Activated T-cell treated with anti-CD3 and anti-CD28 coated beads for 1 hour (primary cell): ENCODE results near the gene BCL10.
"Not testable (repeated sequence)": the region's sequence is repeated elsewhere in the genome, so short reads cannot be mapped to it uniquely, and the experiment has no call there.

Experiments used
- DNase-seq: peaks from one replicate; pipeline ENCODE4 v3.0.0-alpha.2; 2020; ENCODE audit warnings: low read depth

Gene BCL10

DNA sequence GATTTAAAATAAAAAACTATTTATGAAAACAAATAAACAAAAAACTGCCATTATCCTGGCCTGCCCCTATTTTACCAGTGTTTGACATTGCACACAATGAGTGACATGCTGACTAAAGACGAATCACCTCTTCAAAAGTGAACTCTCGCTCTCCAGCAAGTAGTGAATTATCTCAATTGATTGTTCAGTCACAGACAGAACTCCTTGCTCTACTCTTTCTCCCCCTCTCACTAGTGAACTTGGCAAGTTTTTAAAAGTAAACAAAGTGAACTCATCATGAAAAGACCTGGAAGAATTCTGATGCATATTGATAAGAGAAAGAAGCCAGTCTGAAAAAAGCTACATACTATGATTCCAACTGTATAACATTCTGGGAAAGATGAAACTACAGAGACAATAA is 12.3 kb downstream of the BCL10 start:
- DNase-seq: no peak

GRCh38 chr1:85262985-85263384 is 13.4 kb downstream of the BCL10 start:
- no peak for DNase-seq

DNA sequence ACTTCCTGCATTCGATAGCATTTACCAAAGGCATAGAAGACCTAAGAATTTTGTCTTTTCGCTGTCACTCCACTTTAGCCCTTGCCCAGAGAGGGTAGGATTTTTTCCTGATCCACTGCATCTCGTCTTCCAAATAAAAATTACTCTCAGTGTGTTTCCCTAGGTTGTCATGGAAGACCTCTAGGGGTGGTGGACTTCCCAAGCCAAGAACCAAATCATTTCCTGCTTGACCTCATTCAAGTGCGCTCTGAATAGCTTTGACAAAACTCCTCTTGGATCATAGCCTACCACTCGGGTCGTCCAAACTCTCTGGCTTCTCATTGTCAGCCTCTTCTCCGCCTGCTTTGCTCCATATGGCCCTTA is 16.5 kb downstream of the BCL10 start:
- DNase-seq: no peak

- DNase-seq: peak; percentile 99
Observed at GRCh38 chr1:85259118-85259911, 17.1 kb downstream of the BCL10 start, which contains the start of gene C1orf52. Gene C1orf52, minus strand, starts transcription at chr1:85259662. Its CDS starts 29 bp downstream, at chr1:85259633.

- DNase-seq: no peak
Observed at GRCh38 chr1:85258536-85259117, 17.8 kb downstream of the BCL10 start.

- DNase-seq: not testable (repeated sequence)
Observed at GRCh38 chr1:85249042-85249441, 27.4 kb downstream of the BCL10 start.

- DNase-seq: no peak
Observed at GRCh38 chr1:85245891-85246290, 30.5 kb downstream of the BCL10 start.

GRCh38 chr1:85245456-85245855 is 31.0 kb downstream of the BCL10 start:
- no peak for DNase-seq

GRCh38 chr1:85244271-85245061 is 32.0 kb downstream of the BCL10 start:
- no peak for DNase-seq

GRCh38 chr1:85243372-85243771 is 33.1 kb downstream of the BCL10 start:
- no peak for DNase-seq

DNA sequence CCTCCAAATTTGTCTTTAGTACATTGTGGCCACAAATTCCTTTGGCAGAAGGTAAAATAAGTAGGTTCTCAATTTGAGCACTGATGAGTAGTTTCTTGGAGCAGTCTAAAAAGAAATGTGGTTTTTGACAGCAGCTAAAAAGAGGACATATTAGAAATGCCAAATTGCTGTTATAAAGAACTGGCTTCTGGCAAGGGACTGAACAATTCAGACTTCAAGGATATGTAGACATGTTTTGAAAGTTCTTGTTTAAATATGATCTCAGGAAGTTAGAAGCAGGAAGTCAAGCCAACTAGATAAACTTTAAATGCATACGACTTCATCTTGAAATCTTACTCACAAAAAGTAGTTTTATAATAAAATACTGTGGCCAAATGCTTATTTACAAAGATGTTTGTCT is 35.8 kb downstream of the BCL10 start:
- no peak for DNase-seq

- no peak for DNase-seq
Observed at GRCh38 chr1:85240174-85240601, 36.2 kb downstream of the BCL10 start.

DNA sequence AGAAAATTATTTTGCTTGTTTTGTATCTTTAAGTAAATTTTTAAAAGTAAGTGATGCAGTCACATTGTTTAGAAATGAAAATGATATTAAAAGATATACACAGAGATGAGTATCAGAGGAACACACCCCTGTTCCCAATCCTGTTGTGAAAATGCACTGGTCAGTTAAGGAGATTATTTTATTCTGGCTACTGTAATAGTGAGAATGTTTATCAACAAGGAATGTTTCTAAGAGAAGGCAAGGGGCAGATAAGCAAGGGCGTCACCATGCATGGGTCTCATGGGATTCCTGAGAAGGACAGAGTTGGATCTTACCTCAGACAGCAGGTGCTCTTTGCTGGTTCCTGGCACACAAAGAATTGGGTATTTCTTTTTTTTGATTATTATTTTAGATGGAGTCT is 38.8 kb downstream of the BCL10 start:
- DNase-seq: no peak

- DNase-seq: no peak
Observed at GRCh38 chr1:85230305-85230977, 46.0 kb downstream of the BCL10 start.

- no peak for DNase-seq
Observed at GRCh38 chr1:85229574-85230097, 46.8 kb downstream of the BCL10 start.

DNA sequence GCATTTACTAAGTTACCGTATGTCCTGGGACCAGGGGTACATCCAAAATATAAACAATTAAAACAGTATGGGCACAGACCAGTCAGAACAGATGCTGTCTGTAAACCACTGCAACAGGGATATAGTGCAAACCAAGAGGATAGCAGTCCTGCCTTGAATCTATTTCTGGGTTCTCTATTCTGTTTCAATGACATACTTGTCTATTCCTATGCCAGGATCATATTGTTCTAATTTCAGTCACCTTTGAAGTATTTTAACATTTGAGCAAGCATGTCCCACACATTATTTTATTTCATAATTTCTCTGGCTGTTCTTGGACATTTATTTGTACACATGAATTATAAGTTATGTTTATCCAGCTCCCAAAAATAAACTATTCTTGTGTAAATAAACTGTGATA is 47.5 kb downstream of the BCL10 start:
- DNase-seq: no peak

DNA sequence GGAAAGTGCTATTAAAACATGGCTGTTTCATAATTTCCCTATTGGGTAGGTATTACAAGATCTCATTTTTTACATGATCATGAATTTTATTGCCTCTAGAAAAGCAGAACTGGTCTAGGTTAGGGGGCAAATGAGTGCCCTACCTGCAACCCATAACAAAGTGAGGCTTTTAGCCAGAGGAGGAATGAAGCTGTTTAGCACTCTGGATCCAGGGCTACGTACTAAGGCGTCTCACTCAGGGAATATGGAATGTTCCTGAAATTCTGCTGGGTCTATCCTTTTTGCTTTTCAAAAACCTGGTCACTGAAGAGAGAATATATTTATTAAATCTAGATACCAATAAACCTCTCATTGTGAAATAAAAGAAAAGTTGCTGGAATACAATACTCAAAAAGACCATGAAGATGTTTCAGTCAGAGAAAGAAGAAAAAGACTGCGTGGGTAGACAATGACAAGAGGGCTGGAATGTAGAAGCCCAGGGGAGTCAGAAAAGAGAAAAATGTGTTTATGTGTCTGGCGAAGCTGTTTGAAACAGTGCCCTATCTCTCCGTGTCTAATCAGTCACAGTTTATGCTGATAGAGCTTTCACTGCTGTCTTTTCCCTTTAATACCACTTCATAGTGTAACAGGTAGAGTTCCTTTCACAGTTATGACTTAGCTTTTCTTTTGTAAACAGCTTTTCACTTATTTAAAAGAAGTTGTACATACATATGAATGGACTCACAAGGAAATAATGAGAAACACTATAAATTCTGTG is 50.6 kb downstream of the BCL10 start:
- no peak for DNase-seq

- no peak for DNase-seq
Observed at GRCh38 chr1:85224734-85225623, 51.5 kb downstream of the BCL10 start.

DNA sequence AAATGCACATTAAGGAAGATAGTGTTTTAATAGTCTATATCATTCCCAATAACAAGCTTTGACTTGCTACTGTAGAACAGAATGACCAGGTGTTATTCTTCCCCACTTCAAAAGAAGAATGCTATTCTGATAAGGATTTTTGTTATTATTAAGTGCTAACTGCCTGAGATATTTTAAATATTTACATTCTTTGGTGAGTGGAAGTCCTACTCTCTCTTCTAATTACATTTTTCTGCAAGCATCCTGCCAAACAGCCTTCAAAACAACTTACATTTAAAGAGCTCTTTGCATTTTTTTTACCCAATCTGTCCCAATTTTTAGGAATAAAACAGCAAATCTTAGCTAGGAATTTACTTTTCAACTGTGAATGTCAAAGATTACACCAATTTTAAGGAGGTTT is 52.1 kb downstream of the BCL10 start:
- DNase-seq: no peak

DNA sequence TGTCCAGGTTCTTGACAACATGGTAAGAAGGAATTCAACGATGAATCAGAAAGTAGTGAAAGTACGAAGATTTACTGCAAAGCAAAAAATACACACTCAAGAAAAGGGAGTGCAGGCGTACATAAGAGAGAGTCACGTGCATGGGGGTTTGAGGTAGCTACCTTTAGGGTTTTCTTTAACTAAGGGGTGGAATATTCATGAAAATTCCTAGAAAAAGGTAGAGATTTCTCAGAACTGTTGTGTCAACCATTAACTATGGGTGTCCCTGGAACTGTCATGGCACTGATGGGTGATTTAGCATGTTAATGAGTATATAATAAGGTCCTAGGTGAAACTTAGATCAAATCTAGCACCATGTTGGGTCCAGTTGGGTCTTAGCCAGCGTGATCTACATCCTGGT is 53.1 kb downstream of the BCL10 start:
- DNase-seq: no peak
